OCI-LY1 (cell line): ENCODE data around the gene CLPTM1L.

Experiments
- EZH2 ChIP-seq: fragments of 200-600 bp; sonication (generic), shearing (Covaris generic); IDR thresholded peaks from 2 replicates; pipeline ENCODE4 v1.8.0; 2017; ENCODE audit warnings: borderline replicate concordance, mixed run types, mild to moderate bottlenecking, antibody characterized with exemption, low read length, moderate library complexity, mixed read lengths
- TF ChIP-seq, protein P1 (sequence below): fragments of 200-600 bp; sonication (generic), shearing (Covaris generic); IDR thresholded peaks from 2 replicates; pipeline ENCODE4 v1.5.1; 2017; ENCODE audit warnings: mild to moderate bottlenecking, antibody characterized with exemption, low read length, moderate library complexity, mixed read lengths

DNA sequence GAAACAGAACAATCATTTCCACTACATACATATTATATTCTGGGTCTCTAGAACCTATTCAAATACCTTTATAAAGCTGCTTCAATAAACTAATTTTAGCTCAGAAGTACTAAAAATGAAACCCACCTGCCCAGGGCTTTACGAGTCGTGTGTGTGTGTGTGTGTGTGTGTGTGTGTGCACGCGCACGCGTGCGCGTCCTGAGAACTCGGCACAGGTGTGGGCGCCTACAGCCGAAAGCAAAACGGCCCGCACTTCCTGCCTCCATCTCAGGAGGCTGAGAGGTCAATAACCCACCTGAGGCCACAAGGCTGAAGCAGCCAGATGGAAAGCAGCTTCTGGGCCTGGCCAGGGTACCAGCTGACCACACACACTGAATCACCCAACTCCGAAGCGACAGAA lies 3.0 kb downstream of the CLPTM1L start:
- TF ChIP-seq, protein P1, sequence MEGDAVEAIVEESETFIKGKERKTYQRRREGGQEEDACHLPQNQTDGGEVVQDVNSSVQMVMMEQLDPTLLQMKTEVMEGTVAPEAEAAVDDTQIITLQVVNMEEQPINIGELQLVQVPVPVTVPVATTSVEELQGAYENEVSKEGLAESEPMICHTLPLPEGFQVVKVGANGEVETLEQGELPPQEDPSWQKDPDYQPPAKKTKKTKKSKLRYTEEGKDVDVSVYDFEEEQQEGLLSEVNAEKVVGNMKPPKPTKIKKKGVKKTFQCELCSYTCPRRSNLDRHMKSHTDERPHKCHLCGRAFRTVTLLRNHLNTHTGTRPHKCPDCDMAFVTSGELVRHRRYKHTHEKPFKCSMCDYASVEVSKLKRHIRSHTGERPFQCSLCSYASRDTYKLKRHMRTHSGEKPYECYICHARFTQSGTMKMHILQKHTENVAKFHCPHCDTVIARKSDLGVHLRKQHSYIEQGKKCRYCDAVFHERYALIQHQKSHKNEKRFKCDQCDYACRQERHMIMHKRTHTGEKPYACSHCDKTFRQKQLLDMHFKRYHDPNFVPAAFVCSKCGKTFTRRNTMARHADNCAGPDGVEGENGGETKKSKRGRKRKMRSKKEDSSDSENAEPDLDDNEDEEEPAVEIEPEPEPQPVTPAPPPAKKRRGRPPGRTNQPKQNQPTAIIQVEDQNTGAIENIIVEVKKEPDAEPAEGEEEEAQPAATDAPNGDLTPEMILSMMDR: no peak
- TF ChIP-seq EZH2: no peak
